ENCODE results near the gene EFHC1. TPM values are rescaled to one million over a fixed set of nuclear protein-coding genes. Genes with fewer than 3 reads are reported as not detected.

EFHC1 gene
- total RNA-seq, 4 donors from 2014 or later: 0.46 to 9.3 (median 1.5) TPM

GRCh38 chr6:52529311-52529710 lies 109.2 kb downstream of the EFHC1 start:
- no peaks in the 10 kb centered on the region for H3K4me1 ChIP-seq
- ATAC-seq (no peak), DNase-seq (no peak)
- no peaks in the 10 kb centered on the region for H3K9me3 ChIP-seq
- intact Hi-C loops (cut with DNase I; ENCODE audit: low total_unique reads) (no loop called here), in situ Hi-C loops (cut with MboI; ENCODE audit: low sequenced_read_pairs in 4 of 4) (no loop called here)
- H3K4me3 ChIP-seq: no peak overlapping the region
- H3K27ac ChIP-seq: no peak overlapping the region
- H3K36me3 ChIP-seq: no peaks in the 10 kb centered on the region
- H3K27me3 ChIP-seq: no peaks in the 10 kb centered on the region
- TF ChIP-seq CTCF (IDR thresholded peaks at IDR 0.05 in 4 of 5, conservative IDR thresholded peaks at IDR 0.05 in 1 of 5): no peak
- TF ChIP-seq POLR2A (IDR thresholded peaks at IDR 0.05): no peak

- H3K27me3 ChIP-seq: no peaks in the 10 kb centered on the region
- no peak overlapping the region for H3K27ac ChIP-seq
- no peaks in the 10 kb centered on the region for H3K4me1 ChIP-seq
- ATAC-seq (no peak), DNase-seq (no peak)
- no peak for TF ChIP-seq POLR2A (IDR thresholded peaks at IDR 0.05)
- no peak for TF ChIP-seq CTCF (IDR thresholded peaks at IDR 0.05 in 4 of 5, conservative IDR thresholded peaks at IDR 0.05 in 1 of 5)
- in situ Hi-C loops (cut with MboI; ENCODE audit: low sequenced_read_pairs in 4 of 4): no loop called here
- H3K36me3 ChIP-seq: no peaks in the 10 kb centered on the region
- H3K4me3 ChIP-seq: no peak overlapping the region
- intact Hi-C loops (cut with DNase I; ENCODE audit: low total_unique reads): no loop called here
- no peaks in the 10 kb centered on the region for H3K9me3 ChIP-seq
Observed at GRCh38 chr6:52530351-52530750, 110.2 kb downstream of the EFHC1 start.

GRCh38 chr6:52531396-52531795 lies 111.3 kb downstream of the EFHC1 start:
- DNase-seq (no peak), ATAC-seq (no peak)
- TF ChIP-seq CTCF (IDR thresholded peaks at IDR 0.05 in 4 of 5, conservative IDR thresholded peaks at IDR 0.05 in 1 of 5): no peak
- TF ChIP-seq POLR2A (IDR thresholded peaks at IDR 0.05): no peak
- Histone ChIP-seq H3K4me1 (no peaks in the 10 kb centered on the region), H3K27me3 (no peaks in the 10 kb centered on the region), H3K4me3 (no peak overlapping the region), H3K36me3 (no peaks in the 10 kb centered on the region), H3K27ac (no peak overlapping the region), H3K9me3 (no peaks in the 10 kb centered on the region)
- in situ Hi-C loops (cut with MboI; ENCODE audit: low sequenced_read_pairs in 4 of 4): no loop called here
- intact Hi-C loops (cut with DNase I; ENCODE audit: low total_unique reads): no loop called here

GRCh38 chr6:52531834-52532233 lies 111.7 kb downstream of the EFHC1 start:
- H3K36me3 ChIP-seq: no peaks in the 10 kb centered on the region
- in situ Hi-C loops (cut with MboI; ENCODE audit: low sequenced_read_pairs in 4 of 4): no loop called here

More at GRCh38 chr6:52531834-52532233, 111.7 kb downstream of the EFHC1 start:
- Histone ChIP-seq H3K27me3 (no peaks in the 10 kb centered on the region), H3K4me3 (no peak overlapping the region), H3K4me1 (peaks cover 0 to 3% of the 10 kb centered on the region in 2 donors), H3K9me3 (no peaks in the 10 kb centered on the region), H3K27ac (no peak overlapping the region)
- DNase-seq (no peak), ATAC-seq (no peak)
- intact Hi-C loops (cut with DNase I; ENCODE audit: low total_unique reads): no loop called here
- TF ChIP-seq POLR2A (IDR thresholded peaks at IDR 0.05) (no peak), CTCF (IDR thresholded peaks at IDR 0.05 in 4 of 5, conservative IDR thresholded peaks at IDR 0.05 in 1 of 5) (no peak)
